Fibroblast of the aortic adventitia (primary cell): Measurements from ENCODE around the gene TMEM134. TPM values are rescaled to one million over a fixed set of nuclear protein-coding genes. Genes with fewer than 3 reads are reported as not detected.
"Not testable (repeated sequence)": the region's sequence is repeated elsewhere in the genome, so short reads cannot be mapped to it uniquely, and the experiment has no call there.

Experiments
- DNase-seq: peaks from one replicate; pipeline ENCODE4 v3.0.0-alpha.2; 2010; ENCODE audit warnings: low read depth
- H3K4me3 ChIP-seq: 2 replicates; pipeline ENCODE4 v1.5.1; 2011; ENCODE audit warnings: low read depth, mild to moderate bottlenecking, control low read depth, low read length, moderate library complexity
- total RNA-seq: library from RNA; depleted of rRNA; stranded (reverse); fragments of >200 nt; gene quantifications from 2 replicates; pipeline ENCODE4 v1.2.3, GENCODE V29; 2012; ENCODE audit warnings: low replicate concordance
- TF ChIP-seq, protein P1 (sequence below): IDR thresholded peaks from 2 replicates; pipeline ENCODE4 v1.5.1; 2011; ENCODE audit warnings: mild to moderate bottlenecking, low read length, control low read depth, inconsistent platforms; ENCODE audit not compliant: insufficient read depth

The TMEM134 gene, protein sequence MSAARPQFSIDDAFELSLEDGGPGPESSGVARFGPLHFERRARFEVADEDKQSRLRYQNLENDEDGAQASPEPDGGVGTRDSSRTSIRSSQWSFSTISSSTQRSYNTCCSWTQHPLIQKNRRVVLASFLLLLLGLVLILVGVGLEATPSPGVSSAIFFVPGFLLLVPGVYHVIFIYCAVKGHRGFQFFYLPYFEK
- 19.2 and 27.9 TPM in 2 replicates for total RNA-seq

DNA sequence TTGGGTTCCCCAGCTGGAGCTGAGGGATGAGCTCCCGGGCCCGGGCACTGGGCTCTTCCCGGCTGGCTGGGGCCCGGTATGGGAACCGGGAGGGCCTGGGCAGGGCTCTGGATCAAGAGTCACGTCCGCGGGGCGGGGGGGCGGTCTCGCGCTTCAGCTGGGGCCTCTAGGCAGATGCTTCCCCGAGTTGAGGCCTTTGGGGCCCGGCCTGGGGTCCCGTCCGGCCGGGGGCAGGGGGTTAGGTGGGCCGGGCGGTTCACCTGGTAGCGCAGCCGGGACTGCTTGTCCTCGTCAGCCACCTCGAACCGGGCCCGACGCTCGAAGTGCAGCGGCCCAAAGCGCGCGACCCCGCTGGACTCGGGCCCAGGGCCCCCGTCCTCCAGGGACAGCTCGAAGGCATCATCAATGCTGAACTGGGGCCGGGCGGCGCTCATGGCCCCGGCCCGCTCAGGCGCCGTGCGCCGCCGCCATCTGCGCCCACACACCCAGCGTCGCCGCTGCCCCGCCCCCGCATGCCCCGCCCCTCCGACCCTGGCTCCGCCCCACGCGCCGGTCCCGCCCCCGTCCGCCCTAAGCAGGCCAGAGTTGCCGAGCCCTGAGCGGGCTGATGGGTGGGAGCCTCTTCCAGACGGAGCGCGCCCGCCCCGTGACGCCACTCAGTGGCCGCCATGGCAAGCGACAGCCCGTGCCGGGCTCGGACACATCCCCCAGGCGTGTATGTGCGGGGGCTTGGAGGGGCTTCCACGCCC is at the start of gene TMEM134:
Gene TMEM134, minus strand, starts transcription at position 493 of the 749 bp plus-strand sequence. Its CDS starts 59 bp downstream, at position 434.
- DNase-seq = peak; percentile 86
- TF ChIP-seq, protein P1, sequence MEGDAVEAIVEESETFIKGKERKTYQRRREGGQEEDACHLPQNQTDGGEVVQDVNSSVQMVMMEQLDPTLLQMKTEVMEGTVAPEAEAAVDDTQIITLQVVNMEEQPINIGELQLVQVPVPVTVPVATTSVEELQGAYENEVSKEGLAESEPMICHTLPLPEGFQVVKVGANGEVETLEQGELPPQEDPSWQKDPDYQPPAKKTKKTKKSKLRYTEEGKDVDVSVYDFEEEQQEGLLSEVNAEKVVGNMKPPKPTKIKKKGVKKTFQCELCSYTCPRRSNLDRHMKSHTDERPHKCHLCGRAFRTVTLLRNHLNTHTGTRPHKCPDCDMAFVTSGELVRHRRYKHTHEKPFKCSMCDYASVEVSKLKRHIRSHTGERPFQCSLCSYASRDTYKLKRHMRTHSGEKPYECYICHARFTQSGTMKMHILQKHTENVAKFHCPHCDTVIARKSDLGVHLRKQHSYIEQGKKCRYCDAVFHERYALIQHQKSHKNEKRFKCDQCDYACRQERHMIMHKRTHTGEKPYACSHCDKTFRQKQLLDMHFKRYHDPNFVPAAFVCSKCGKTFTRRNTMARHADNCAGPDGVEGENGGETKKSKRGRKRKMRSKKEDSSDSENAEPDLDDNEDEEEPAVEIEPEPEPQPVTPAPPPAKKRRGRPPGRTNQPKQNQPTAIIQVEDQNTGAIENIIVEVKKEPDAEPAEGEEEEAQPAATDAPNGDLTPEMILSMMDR = peak; percentile 18
- H3K4me3 ChIP-seq = peak within 1 kb of the TSS; percentile 78

DNA sequence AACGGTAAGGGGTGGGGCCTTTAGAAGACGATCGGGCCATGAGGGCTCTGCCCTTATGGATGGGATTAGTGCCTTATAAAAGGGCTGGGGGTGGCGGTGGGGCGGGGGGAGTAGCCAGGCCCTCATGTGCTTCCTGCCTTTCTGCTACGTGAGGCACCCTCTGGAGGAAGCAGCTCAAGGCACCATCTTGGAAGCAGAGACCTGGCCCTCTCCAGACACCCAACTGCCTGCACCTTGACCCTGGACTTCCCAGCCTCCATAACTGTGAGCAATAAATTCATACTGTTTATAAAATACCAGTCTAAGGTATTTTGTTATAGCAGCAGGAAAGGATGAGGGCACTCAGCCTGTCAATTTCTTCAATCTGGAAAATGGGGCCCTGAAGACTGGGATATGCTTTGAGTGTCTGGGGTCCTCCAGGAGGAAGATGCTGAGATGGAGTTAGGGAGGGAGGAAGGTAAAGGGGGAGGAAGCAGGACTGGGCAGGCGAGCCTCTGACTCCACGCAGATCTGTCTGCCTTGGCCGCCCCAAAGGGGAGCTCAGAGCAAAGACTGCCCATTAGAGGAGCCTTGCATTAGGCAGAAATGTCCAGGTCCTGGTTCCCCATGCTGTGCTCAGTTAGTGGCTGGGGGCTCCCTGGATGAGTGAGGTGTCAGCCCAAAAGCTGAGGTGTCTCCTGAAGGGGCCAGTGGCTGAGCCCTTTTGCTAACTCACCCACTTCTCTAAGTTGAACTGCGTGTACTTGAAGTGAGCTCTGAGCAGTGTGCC is 48.9 kb upstream of the TMEM134 start:
- TF ChIP-seq, protein P1 = no peak
- no peak overlapping the region for H3K4me3 ChIP-seq
- no peak for DNase-seq

DNA sequence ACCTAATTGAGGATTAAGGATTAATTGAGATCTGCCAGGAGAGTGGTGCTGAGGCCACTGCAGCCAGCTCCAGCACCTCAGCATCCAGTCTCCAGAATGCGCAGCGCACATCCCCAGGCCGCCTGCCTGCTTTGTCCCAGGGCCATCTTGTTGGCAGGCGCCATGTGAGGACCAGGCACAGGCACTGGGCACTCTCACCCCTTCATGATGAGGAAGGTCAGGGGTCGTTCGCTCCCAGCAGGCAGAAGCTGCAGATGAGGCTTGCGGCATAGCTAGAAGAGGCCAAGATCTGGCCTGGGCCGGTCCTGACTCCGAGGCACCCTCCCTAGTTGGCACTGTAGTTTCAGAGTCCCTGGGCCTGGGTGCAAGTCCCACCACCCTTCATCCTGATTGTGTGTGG is 47.8 kb upstream of the TMEM134 start:
- TF ChIP-seq, protein P1 = no peak
- no peak overlapping the region for H3K4me3 ChIP-seq
- DNase-seq = no peak

DNA sequence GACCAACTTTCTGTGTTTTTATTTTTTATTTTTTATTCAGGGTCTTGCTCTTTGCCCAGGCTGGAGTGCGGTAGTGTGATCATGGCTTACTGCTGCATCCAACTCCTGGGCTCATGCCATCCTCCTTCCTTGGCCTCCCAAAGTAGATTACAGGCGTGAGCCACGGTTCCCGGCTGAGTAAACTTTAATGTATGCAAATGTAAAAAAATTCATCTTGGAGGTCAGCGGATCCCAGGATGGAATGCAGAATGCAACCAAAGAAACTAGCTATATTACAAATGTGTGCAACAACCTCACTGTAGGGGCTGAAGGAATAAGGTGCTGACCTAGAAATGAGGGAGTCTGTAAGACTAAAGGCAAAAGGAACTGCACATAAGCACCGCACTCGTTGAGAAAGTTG is 45.1 kb upstream of the TMEM134 start:
- TF ChIP-seq, protein P1 = no peak
- no peak overlapping the region for H3K4me3 ChIP-seq
- no peak for DNase-seq

DNA sequence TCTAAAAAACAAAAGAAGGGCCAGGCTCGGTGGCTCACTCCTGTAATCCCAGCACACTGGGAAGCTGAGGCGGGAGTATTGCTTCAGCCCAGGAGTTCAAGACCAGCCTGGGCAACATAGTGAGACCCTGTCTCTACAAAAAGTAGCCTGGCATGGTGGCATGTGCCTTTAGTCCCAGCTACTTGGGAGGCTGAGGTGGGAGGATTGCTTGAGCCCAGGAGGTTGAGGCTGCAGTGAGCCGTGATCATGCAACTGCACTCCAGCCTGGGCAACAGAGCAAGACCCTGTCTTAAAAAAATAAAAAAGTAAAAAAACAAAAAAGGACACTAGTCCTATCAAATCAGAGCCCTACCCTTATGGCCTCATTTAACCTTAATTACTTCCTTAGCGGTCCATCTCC is 42.5 kb upstream of the TMEM134 start:
- not testable (repeated sequence) for DNase-seq, H3K4me3 ChIP-seq

DNA sequence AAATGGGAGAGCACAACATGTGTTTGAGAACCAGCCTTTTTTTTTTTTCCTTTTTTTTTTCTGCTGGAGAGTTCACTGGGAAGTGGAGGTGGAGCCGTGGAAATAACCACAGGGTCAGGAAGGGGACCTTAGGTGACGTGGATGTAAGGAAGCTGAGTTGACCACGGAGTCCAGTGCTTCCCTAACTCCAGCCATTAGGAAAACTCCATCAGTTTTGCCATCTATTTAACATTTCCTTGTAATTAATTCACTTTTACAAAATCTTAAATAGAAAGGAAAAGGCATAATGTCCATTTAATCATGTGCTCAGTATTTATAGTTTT is 40.9 kb upstream of the TMEM134 start:
- no peak for DNase-seq
- no peak overlapping the region for H3K4me3 ChIP-seq
- TF ChIP-seq, protein P1 = no peak
